ENCODE results near the gene MVB12B.
A peak's percentile ranks its signal among the peaks of the same experiment; 100 is the strongest.

Gene MVB12B

DNA sequence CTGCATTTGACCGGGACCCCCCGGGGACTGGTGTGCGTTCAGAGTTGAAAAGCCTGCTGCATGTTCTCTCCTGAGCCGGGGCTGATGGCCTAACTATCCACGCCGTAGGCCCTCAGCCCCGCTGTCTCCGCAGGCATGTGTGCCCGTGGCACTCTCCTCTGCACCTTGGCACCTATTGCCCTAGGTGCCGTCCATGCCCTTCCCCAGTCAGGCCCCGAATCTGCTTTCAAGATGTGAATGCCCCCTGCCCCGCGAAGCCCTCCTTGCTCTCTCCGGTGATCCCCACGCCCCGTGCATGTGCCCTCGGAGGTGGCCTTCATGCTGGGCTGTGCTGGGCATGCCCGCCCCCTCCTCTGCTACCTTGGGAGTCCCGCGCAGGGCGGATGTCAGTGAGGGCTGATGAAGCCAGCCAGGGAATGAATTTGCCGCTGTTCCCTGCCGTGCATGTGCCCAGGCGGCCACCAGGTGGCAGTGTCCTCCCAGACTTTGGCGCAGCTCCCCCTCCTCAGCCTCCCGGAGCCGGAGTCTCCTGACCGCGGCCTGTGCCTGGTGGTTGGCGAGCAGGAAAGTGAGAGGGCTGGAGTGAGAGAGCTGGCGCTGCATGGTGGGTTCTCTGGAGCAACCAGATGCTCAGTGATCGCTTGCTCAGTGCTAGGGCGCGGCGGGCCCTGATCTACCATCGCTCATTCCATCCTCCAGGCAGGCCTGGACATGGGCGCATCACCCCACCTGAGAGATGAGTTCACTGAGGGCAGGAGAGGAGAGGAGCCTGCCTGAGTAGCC is 174.2 kb downstream of the MVB12B start:
- peak in 52 of 56 donors; percentile 25 to 89 (median 72) for DNase-seq

DNA sequence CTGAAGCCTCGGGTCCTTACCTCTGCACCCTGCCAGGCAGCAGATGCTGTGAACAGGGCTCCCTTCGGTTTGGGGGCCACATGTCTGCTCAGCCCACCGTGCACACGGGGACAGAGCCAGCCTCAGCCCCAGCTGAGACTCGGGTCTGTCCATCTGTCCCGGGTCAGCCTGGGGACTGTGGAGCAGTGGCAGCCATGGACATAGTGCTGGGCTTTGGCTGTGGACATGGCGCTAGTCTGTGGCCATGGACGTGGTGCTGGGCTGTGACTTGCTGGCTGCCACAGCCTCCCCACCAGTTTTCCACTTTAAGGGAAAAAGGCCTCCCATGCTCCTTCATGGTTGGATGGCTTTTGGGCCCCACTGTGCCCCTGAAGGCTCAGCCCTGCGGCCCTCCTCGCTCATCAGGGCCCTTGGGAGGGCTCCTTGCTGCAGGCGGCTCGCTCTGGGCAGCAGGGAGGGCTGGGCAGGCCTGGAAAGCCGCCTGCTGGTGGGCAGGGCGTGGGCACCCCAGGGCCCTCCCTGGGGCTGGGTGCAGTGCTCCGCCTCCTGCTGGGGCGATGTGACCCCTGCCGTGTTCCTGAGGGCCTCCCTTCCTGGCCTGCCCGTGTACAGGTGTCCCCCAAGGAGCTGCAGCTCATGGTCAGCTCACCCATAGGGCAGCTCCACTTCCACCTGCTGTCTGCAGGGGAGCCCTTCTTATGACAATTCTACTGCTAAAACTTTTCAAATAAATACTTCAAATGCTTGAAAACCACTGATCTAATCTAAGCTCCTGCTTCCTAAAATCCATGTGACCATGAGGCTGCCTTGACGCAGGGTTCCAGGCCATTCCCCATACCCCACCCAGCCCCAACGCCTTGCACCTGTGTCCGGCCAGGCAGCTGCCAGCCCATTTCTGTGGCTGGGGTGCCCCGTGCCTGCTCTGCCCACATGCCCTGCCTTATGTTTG is 175.0 kb downstream of the MVB12B start:
- DNase-seq: no peak

DNA sequence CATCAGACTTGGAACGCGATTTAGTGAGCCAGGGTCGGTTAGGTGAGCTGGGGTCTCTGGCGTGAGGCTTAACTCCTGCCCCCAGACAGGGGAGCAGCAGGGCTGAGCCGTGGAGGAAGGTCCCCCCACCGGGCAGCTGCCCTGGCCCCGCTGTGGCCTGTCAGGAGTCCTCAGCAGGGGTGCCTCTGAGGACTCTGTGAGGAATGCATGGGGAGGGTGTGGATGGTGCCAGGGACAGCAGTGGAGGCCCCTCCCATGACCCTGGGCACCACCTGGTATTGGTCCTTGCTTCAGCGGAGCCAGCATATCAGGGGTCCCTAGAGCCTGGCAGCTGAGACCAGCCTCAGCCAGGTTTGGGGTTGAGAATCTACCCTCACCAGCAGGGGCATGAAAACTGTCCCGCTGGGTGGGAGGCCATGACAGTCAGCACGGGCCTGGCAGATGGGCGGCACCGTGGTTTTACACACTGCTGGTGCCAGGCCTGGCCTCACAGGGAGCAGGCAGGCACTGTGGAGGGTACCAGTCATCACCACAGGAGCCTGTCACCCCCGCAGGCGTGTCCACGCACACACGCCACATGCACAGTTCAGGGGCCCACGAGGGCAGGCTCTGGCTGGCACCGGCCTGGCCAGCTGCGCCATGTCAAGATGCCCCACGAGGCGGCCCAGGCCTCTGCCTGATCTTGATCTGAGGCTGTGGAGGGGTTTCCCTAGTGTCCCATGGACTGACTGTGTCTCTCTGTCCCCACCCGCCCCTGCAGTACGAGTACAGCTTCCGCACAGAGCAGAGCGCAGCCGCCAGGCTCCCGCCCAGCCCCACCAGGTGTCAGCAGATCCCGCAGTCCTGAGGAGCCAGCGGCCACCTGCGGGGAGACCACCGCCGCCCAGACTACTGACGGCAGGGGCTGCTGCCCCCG is 176.0 kb downstream of the MVB12B start:
- no peak for DNase-seq

DNA sequence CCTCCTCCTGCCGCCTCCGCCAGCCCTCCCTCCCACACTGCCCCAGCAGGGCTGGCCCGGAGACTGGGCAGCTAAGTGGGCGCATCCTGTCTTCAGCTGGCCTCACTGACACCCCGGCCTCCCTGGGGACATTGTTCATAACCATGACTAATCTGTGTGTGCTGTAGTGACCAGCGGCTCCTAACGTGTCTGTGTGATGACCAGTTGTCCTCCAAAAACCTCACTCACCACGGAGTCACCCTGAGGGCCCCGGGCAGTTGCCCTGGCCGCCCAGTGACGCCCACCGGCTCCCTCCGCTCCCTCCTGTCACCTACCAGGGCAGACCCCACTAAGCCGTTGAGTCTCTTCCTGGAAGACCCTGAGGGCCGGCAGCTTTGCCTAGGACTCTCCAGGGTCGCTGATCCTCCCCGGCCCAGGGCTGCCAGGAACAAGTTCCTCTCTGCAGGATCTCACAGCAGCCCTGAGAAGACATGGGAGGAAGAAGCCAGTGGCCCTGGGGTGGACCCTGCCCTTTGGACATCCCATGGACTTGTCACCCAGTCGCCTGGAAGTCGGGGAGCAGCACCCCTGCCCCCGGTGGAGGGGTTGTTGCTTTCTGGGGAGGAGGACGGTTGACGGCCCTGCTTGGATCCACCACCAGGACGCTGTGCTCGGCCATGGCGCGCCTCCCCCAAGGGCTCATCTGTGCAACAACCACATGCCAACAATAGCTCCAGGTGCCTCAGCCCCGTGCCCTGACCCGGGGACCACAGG is 176.9 kb downstream of the MVB12B start:
- no peak for DNase-seq

DNA sequence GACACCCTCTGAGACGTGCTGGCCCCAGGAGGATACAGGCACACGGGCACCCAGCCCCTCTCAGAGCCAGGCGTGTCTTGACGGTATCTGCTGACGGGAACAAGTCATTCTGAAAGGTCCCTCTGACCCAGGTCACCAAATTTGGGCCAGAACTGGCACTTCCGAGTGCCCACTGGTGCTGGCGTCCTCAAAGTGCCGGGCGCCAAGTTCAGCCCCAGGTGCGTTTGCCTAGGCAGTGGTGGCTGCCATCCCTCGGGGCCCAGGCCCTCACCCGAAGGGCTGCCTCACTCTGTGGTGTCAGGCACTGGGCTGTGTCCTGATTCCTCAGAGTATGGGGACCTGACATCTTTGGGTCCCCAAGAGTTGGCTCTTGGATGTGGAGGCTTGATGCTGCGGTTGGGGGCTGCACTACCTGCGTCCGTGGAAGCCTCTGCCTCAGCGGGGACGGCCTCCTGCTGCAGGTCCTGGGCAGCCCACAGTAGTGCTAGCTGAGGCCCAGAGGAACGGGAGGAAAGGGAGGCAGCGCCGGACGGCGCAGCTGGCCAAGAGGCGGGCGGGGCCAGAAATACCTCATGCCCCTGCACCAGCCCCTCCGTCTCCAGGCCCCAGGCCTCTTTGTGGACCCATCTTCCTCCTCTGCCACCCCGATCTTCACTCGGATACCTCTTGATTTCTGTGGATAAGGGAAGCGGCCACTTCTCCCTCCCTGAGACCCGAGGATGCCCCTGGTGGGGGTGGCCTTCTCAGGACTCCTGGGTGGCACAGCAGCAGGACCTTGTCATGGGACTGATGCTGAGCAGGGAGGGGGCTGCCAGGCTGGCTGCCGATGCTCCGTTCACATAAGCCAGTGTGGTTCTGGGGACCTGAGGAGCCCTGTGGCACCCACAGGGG is 177.7 kb downstream of the MVB12B start:
- DNase-seq: no peak

DNA sequence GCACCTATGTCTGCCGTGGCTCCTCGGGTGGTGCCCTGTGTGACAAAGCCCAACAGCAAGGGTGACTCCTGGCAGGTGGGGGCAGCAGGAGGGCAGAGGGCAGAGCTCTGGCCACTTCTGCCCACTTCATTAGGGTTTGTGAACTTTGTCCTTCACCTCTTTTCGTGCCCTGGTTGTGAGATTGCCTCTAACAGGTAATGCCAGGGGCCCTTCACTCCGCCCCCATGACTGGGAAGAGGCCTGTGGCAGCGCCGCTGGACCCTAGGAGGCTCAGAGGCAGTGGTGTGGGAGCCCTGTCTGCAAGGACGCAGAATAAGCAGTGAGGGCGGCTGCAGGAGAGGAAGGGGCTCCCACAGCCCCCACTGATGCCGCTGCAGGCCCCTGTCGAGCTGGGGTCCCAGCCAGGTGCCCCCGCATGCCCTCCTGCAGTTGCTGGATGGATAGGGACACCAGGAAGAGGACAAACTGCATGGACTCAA is 178.4 kb downstream of the MVB12B start:
- DNase-seq: no peak

DNA sequence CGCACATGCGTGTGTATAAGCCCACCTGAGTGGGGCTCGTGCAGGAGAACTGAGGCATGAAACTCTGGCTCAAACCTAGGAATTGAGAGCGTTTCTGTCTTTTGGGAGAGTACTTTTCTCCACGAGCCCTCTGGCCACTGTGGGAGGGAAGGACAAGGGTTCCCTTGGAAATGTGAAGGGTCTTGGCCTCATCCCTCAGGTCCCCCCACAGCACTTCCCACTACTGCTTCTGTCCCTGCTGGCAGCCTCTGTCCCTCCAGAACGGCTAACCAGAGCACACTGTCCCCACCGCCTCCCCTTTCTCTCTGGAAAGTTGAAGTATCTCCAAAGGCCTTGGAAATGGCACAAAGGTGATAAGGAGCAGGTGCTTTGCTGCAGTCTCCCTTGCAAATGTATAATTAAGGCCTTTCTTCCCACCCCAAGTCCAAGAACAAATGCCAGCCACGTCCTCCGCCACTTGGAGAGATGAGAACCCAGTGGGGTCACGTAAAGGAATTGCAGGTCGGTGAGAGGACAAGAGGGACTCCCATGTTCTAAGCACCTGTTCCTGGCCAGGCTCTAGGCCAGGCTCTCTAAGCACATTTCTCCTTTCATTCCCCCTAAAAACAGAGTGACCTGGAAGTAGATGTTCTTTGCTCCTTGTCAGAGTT is 179.2 kb downstream of the MVB12B start:
- no peak for DNase-seq

DNA sequence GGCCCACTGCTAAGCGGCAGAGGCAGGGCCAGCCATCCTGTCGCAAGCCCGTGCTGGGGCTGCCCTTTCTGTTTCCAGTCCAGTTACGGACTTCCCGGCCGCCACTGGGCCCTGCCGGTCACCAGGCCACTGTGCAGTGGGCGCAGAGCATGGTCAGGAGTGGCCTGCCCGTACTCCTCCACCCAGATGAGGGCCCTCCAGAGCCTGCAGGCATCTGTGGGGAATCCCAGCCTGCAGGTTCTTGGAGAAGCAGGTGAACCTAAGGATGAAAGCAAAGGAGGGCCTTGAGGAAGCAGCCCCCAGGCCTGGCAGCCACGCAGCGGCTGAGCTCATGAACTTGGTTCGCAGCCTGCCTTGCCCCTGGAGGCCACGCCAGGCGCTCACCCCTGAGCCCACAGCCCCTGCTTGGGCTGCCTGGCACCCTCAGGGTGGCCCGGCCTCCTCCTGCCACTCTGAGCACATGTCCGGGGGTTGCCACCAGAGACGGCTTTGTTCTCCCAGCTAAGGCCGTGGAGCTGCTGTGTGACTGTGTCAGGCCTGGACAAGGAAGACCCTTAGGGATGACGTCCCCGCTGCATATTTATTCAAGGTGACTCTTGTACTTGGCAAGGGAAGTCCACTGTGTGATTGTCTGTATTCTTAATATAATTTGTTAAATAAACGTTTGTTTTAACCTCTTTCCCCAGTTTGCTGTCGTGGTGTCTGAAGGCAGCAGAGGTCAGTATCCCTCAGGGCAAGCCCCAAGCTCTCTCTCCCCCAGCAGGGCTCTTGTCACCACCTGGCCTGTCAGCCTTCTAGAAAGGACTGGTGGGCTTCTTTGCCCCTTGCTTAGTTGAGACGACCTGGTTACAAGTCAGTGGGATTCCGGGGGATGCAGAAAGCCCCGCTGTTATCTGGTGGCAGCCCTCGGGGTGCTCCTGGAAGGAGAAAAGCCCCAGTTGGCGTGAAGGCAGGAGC is 180.0 kb downstream of the MVB12B start:
- DNase-seq: peak in 5 of 56 donors; percentile 13 to 48 (median 28)

DNA sequence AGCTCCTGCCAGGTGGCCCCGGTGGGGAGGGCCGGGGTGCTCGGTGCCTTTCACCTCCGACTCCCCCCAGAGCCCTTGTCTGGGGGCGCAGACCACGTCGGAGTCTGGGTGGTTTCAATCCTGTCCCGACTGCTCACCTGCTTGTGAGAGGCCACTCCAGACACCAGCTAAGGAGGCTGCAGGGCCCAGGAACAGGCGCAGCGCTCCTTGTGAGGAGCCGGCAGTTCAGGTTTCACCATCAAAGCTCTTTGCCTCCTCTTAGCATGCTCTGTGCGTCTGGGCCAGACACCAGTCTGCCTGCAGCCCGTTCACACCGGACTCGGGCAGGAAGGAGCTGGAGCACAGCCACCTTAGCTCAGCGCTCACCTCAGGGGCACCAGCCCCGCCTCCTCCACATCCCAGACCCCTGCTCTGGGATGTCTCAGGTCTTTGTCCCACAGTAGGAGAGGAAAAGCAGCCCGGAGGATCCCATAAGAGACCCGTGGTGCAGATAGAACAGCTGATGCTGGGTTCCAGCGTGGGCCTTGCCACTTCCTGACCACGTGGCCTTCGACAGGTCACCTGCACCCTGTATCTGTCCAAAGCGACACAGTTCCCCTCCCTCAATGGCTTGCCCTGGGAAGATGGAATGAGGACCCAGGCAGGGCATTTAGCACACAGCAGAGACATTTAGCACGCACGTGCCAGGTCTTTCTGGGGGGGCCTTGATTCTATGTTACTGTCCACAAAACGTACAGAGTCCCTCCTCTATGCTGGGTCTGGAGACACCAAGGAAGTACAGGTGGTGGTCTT is 180.9 kb downstream of the MVB12B start:
- no peak for DNase-seq

DNA sequence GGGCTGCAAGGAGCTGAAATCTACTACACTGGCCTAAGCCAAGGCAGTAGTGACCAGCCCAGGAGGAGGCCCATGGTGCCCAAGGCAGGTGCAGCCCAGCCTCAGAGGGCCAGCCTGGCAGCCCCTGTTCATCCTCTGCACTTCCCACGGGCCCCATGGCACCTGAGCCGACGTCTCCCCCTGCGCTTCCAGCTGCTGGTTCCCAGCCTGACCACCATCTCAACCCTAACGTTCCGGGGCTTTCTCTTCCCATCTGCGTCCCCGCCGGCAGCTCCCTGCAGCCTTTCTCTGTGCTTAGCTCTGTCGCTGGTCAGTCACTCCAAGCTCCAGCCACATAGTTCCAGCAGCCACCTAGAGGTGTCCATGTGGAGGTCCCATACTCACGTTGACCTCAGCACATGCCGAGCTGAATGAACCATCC is 181.6 kb downstream of the MVB12B start:
- DNase-seq: no peak

DNA sequence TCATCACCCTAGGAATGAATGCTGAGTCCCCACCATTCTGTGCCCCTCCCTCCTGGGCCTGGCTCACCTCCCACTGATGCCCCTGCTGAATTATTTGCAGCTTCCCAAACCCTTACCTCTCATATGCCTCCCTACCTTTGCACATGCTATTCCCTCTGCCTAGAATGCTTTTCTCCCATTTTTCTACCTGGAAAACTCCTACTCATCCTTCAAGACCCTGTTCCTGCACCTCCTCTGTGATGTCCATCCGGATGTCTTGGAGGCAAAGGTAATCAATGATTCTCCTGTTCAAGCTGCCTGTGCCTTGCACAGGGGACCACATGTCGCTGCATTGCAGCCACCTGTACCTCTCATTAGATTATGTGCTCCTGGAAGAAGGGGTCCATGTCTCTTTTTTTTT is 182.3 kb downstream of the MVB12B start:
- DNase-seq: no peak

DNA sequence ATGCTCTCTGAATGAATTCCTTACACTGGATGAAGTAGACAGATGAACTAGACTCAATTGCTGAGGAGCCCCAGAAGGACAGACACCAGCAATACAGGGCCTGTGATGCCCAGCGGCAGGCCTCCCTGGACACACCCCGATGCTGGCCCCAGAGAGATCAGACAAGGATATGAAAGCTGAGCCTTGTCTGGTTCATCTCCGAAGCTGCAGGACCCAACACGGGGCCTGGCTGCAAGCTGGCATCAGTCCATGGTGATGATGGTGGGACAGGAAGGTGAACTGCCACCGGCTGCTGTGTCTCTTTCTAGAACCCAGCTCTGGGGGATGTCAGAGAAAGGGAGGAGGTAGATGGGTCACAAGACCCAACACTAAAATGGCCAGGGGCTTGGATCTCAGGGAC is 183.1 kb downstream of the MVB12B start:
- DNase-seq: no peak

DNA sequence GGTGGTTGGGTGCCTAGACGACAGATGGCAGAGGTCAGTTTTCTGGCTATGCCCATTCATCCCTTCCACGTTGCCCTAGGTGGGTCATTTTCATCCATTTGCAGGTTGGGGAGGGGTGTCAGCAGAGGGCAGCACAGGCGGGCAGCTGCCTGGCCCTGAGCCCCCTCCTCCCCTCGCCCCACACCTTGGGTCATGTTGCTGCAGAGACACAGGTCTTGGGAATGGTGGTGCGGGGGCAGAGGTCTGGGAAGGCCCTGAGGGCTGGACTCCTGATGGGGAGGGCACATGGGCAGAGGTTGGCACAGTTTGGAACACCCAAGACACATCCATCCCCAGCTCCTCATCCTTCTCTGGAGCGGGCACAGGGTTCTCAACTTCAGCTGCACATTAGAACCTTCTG is 183.9 kb downstream of the MVB12B start:
- no peak for DNase-seq

DNA sequence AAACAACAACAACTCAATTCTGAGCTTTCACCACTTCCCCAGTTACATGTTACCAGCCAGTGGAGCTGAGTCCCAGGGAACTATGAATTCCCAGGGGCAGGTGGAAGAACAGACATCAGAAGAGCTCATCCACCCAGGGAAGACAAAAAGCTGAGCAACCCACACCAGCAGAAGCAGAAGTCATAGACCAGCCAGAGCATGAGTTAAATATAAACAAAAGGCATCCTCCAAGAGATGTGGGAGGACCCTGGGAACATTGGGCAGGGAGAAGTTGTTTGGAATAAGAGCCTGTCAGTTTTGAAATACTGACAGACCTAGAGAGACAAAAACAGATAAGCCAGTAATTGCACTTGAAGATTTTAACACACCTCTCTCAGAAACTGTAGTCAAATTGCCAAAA is 184.8 kb downstream of the MVB12B start:
- DNase-seq: no peak

DNA sequence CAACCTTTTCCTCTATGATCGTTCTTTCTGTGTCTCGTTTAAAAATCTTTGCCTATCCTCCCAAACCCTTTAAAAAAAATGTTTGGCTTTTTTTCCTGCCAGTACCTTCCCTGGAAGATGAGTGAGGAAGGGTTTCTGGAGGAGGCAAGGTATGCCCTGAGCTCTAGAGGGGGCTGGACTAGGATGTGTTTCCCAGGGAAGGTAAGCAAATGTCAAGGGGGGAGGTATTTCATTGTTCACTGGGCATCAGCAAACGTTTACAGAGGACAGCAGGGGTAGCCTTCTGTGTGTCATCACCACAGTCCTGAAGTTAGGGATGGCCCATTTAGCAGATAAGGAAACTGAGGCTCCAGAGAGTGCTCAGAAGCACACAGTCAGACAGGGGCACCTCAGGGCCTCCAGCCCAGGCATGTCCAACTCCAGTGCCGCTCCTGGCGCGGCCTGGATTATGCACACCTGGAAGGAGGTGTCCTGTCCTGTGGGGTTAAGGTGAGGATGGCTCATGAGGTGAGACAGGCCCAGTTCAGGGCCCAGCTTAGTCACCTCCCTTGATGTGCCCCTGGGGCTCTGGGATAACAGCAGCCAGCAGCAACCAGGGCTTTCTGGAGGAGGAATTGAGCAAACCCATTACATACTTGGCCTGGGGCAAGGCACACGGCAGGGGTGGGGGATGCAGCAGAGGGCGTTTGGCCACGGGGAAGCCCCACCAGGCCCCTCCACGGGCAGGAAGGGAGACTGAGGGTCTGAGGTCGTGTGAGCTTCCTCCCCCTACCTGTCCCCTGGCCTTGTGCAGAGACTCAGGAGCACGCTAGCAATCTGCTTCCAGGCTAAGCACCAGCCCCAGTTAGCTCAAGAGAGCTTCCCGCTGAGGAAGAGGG is 186.8 kb downstream of the MVB12B start:
- no peak for DNase-seq
